Brain microvascular endothelial cell (primary cell): Measurements from ENCODE around the gene CHAF1A.

Experiments used
- DNase-seq: peaks from one replicate; pipeline ENCODE4 v3.0.0-alpha.2; 2020
- H3K27ac ChIP-seq: fragments of 250-450 bp; sonication (Bioruptor Pico); 2 replicates; pipeline ENCODE4 v1.5.1; 2020; ENCODE audit warnings: mild to moderate bottlenecking, moderate library complexity
- H3K27me3 ChIP-seq: fragments of 250-450 bp; sonication (Bioruptor Pico); replicated peaks from 2 replicates; pipeline ENCODE4 v1.5.1; 2020; ENCODE audit warnings: mild to moderate bottlenecking
- H3K36me3 ChIP-seq: fragments of 250-450 bp; sonication (Bioruptor Pico); replicated peaks from 2 replicates; pipeline ENCODE4 v1.5.1; 2020; ENCODE audit warnings: mild to moderate bottlenecking
- H3K4me3 ChIP-seq: 2 replicates; pipeline ENCODE4 v1.5.1; 2011; ENCODE audit warnings: low read depth, mild to moderate bottlenecking, control low read depth, low read length, moderate library complexity
- CTCF ChIP-seq: IDR thresholded peaks from 2 replicates; pipeline ENCODE4 v1.5.1; 2011; ENCODE audit warnings: low read depth, mild to moderate bottlenecking, moderate library complexity, low read length, control low read depth, inconsistent platforms; ENCODE audit errors: missing control alignments
- in situ Hi-C: cut with HindIII; loops from 2 replicates; pipeline ENCODE4 v1.10.0; 2017; ENCODE audit warnings: low sequenced_read_pairs, low pct_ligation_motif_present

Gene CHAF1A

DNA sequence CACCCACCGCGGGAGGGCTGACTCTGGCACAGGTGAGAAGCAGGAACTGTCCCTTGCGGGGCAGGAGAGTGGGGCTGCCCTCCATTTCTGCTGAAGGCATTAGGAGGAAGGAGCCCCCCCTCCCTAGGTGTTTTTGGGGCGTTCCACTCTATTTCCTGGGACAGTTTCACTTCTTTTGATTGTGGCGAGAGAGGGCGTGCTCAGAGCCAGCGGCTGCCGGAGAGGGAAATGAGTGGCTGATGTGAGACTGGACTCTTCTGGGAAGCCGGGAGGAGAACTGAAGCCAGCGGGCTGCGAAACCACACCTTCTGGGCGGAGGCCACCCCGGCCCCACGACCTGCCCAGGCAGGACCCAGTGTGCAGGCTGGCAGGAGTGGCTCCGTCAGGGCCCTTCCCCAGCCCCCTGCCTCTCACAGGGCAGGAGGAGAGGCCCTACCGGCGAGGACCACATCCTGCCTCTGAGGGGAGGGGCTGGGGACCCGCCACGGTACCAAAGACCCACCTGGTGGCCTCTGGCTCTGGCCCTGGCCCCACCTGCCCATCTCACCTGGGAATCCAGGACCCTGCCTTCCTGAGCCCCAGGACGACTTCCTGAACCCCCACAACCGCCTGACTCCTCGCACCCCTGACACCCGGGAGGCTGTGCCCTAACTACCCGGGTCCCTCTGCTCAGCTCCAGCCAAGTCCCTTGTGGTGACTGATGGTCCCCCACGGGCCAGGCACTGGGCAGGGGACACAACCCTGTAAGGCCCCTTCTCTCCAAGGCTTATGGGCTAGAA, 33.1 kb upstream of the CHAF1A start:
- no peak for TF ChIP-seq CTCF
- Histone ChIP-seq H3K27me3 (no peaks in the 10 kb centered on the region), H3K27ac (no peak overlapping the region), H3K4me3 (no peak overlapping the region), H3K36me3 (peaks cover 32% of the 10 kb centered on the region)
- in situ Hi-C loops, result no loop called here
- no peak for DNase-seq

DNA sequence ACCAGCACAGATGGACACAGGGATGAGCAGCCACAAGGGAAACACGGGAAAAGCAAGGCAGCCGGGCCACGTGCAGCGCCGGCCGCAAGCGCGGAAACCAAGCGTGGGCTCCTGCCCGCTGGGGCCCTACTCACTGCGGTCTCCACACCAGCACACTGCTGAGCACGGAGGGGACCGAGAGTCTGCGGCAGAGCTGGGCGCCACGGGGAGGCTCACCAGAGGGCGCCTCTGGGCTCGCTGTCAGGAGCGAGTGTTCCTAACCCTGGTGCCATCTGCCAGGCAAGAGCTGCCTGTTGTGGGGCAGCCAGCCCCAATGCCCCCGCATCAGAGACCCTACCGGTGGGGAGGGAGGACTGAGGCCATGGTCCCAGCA, 32.6 kb upstream of the CHAF1A start:
- no peak for DNase-seq
- in situ Hi-C loops, result no loop called here
- Histone ChIP-seq H3K27me3 (no peaks in the 10 kb centered on the region), H3K27ac (no peak overlapping the region), H3K4me3 (no peak overlapping the region), H3K36me3 (peaks cover 29% of the 10 kb centered on the region)
- TF ChIP-seq CTCF, result peak; percentile 59

DNA sequence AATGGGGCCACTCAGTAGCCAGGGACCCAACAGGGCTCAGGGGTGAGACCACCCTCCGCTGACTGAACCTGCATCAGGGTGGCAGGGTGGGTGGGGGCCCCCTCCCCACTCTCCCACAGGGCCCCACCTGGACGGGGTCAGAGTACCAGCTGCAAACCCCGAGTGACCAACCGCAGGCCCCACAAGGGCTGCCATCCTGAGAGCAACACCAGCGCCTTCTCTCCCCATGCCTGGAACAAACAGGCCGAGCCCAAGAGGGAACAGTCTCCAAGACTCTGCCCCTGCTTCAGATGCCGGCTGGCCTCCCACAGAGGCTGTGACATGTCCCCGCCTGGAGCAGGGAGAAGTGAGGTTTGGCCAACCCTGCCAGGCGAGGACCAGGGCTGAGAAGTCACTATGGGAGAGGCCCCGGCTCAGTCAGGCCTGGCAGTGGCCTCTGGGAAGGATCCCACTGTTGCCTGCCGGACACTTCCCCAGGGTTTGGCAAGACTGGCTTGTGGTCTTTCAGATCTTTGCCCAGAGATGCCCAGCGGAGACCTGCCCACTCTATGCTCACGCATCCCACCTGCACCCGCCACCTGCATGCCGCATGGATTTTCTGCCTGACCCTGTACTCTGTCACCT, 31.9 kb upstream of the CHAF1A start:
- Histone ChIP-seq H3K36me3 (peaks cover 22% of the 10 kb centered on the region), H3K27ac (no peak overlapping the region), H3K4me3 (no peak overlapping the region), H3K27me3 (no peaks in the 10 kb centered on the region)
- in situ Hi-C loops, result no loop called here
- DNase-seq, result no peak
- no peak for TF ChIP-seq CTCF

GRCh38 chr19:4371247-4372164, 30.9 kb upstream of the CHAF1A start:
- no peak for TF ChIP-seq CTCF
- no peak for DNase-seq
- peaks cover 14% of the 10 kb centered on the region for H3K36me3 ChIP-seq
- H3K27me3 ChIP-seq, result no peaks in the 10 kb centered on the region
- H3K27ac ChIP-seq, result no peak overlapping the region
- no peak overlapping the region for H3K4me3 ChIP-seq
- in situ Hi-C loops, result no loop called here

GRCh38 chr19:4372165-4373012, 30.1 kb upstream of the CHAF1A start:
- Histone ChIP-seq H3K4me3 (no peak overlapping the region), H3K27me3 (no peaks in the 10 kb centered on the region), H3K36me3 (peaks cover 14% of the 10 kb centered on the region), H3K27ac (no peak overlapping the region)
- in situ Hi-C loops, result no loop called here
- no peak for DNase-seq
- no peak for TF ChIP-seq CTCF
